HEK293T (cell line): ENCODE results near the gene CRABP2.

Experiments
- FOXM1 ChIP-seq: fragments of 450-650 bp; IDR thresholded peaks from 2 replicates; pipeline ENCODE4 v1.6.1; 2017; ENCODE audit warnings: mild to moderate bottlenecking, borderline replicate concordance
- L3MBTL2 ChIP-seq: fragments of 450-650 bp; conservative IDR thresholded peaks from 2 replicates; pipeline ENCODE4 v1.6.1; 2016; ENCODE audit warnings: mild to moderate bottlenecking
- LEF1 ChIP-seq: fragments of 450-650 bp; IDR thresholded peaks from 2 replicates; pipeline ENCODE4 v1.6.1; 2017; ENCODE audit warnings: mild to moderate bottlenecking, borderline replicate concordance
- TARDBP ChIP-seq: fragments of 450-650 bp; IDR thresholded peaks from 2 replicates; pipeline ENCODE4 v1.6.1; 2016
- TF ChIP-seq, protein P1 (sequence below): fragments of 450-650 bp; IDR thresholded peaks from 2 replicates; pipeline ENCODE4 v1.6.1; 2016

DNA sequence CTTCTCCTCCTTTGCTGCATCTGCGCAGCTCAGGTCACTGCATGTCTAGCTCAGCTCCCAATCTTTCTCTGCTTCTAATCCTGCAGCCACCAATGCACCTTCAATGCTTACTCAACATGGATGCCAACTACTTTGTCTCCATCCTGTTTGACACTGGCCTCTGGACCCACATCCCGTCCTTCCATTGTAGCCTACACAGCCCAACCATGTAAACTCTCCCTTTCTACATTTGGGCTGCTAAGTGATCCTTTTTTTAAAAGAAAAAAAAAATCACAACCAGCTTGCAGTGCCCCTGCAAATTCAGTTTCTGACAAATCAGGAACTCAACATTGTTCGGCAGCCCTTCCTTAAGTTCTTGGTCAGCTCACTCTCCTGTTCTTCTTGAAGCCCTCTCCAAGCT lies 9.4 kb upstream of the CRABP2 start:
- TF ChIP-seq FOXM1 = no peak
- TF ChIP-seq L3MBTL2 = no peak
- TF ChIP-seq TARDBP = no peak
- TF ChIP-seq LEF1 = no peak
- TF ChIP-seq, protein P1, sequence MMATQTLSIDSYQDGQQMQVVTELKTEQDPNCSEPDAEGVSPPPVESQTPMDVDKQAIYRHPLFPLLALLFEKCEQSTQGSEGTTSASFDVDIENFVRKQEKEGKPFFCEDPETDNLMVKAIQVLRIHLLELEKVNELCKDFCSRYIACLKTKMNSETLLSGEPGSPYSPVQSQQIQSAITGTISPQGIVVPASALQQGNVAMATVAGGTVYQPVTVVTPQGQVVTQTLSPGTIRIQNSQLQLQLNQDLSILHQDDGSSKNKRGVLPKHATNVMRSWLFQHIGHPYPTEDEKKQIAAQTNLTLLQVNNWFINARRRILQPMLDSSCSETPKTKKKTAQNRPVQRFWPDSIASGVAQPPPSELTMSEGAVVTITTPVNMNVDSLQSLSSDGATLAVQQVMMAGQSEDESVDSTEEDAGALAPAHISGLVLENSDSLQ = no peak
